IPS-20b (cell line): ENCODE measurements around the gene IRGQ.

Experiments
- H3K27ac ChIP-seq: one replicate; pipeline ENCODE4 v1.5.1; 2013; ENCODE audit warnings: low read length
- H3K27me3 ChIP-seq: 2 replicates; pipeline ENCODE4 v1.6.1; 2013; ENCODE audit warnings: mild to moderate bottlenecking, low read length, inconsistent platforms; ENCODE audit not compliant: insufficient read depth
- H3K36me3 ChIP-seq: 2 replicates; pipeline ENCODE4 v1.6.1; 2013; ENCODE audit warnings: low read depth, mild to moderate bottlenecking, inconsistent platforms, low read length, moderate library complexity; ENCODE audit not compliant: insufficient read depth
- H3K4me1 ChIP-seq: 2 replicates; pipeline ENCODE4 v1.6.1; 2013; ENCODE audit warnings: mild to moderate bottlenecking, control low read depth, inconsistent platforms, low read length, moderate library complexity; ENCODE audit not compliant: insufficient read depth
- H3K4me3 ChIP-seq: 2 replicates; pipeline ENCODE4 v1.5.1; 2013; ENCODE audit warnings: mild to moderate bottlenecking, low read length, inconsistent platforms
- H3K9ac ChIP-seq: 2 replicates; pipeline ENCODE4 v1.6.1; 2013; ENCODE audit warnings: low read depth, mild to moderate bottlenecking, inconsistent platforms, low read length, moderate library complexity
- H3K9me3 ChIP-seq: 2 replicates; pipeline ENCODE4 v1.6.1; 2013; ENCODE audit warnings: mild to moderate bottlenecking, low read depth, low read length, inconsistent platforms; ENCODE audit not compliant: insufficient read depth

IRGQ gene

GRCh38 chr19:43545276-43545675 lies 50.7 kb downstream of the IRGQ start:
- Histone ChIP-seq H3K27me3 (no peaks in the 10 kb centered on the region), H3K4me1 (no peaks in the 10 kb centered on the region), H3K4me3 (no peak overlapping the region), H3K9ac (no peak overlapping the region), H3K36me3 (peaks cover 58% of the 10 kb centered on the region; the same call in 1 of the 2 replicates), H3K27ac (no peak overlapping the region), H3K9me3 (no peaks in the 10 kb centered on the region)

DNA sequence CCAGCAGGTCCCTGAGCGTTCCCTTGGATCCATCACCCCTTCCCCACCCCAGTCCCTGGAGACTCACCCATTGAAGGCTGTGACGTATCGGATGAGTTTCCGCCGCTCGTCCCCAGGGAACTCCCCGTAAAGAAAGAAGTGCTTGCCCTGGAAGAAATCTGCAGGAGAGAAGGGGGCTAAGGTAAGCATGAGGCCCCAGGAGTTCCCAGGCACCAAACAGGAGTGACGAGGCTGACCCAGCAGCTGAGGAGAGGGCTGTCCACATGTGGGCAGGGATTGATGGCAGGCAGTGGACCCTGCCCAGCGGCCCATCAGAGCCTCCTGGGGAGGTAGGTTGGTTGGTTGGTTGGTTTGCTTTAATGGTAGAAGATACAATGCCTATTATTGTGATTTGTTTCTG lies 51.9 kb downstream of the IRGQ start:
- peaks cover 61% of the 10 kb centered on the region for H3K36me3 ChIP-seq
- H3K9ac ChIP-seq = no peak overlapping the region
- H3K4me1 ChIP-seq = no peaks in the 10 kb centered on the region

GRCh38 chr19:43541920-43542650 lies 53.8 kb downstream of the IRGQ start:
- peaks cover 76% of the 10 kb centered on the region for H3K36me3 ChIP-seq
- no peak overlapping the region for H3K9ac ChIP-seq
- H3K27me3 ChIP-seq = no peaks in the 10 kb centered on the region
- H3K9me3 ChIP-seq = peaks cover 15% of the 10 kb centered on the region; the same call in 1 of the 2 replicates
- H3K4me1 ChIP-seq = no peaks in the 10 kb centered on the region
- H3K27ac ChIP-seq = no peak overlapping the region
- no peak overlapping the region for H3K4me3 ChIP-seq

More for the DNA sequence above, 51.9 kb downstream of the IRGQ start:
- Histone ChIP-seq H3K27me3 (no peaks in the 10 kb centered on the region), H3K4me3 (no peak overlapping the region), H3K9me3 (peaks cover 5% of the 10 kb centered on the region; the same call in 1 of the 2 replicates), H3K27ac (no peak overlapping the region)

GRCh38 chr19:43540381-43540780 lies 55.6 kb downstream of the IRGQ start:
- no peak overlapping the region for H3K9ac ChIP-seq
- no peak overlapping the region for H3K27ac ChIP-seq
- H3K27me3 ChIP-seq = no peaks in the 10 kb centered on the region
- H3K4me1 ChIP-seq = 0 out of 2 replicates have a peak, but pooled peaks cover 4% of the 10 kb centered on the region
- peaks cover 15% of the 10 kb centered on the region; the same call in 1 of the 2 replicates for H3K9me3 ChIP-seq
- H3K36me3 ChIP-seq = peaks cover 74% of the 10 kb centered on the region
- no peak overlapping the region for H3K4me3 ChIP-seq

GRCh38 chr19:43538922-43539321 lies 57.0 kb downstream of the IRGQ start:
- H3K27ac ChIP-seq = no peak overlapping the region

DNA sequence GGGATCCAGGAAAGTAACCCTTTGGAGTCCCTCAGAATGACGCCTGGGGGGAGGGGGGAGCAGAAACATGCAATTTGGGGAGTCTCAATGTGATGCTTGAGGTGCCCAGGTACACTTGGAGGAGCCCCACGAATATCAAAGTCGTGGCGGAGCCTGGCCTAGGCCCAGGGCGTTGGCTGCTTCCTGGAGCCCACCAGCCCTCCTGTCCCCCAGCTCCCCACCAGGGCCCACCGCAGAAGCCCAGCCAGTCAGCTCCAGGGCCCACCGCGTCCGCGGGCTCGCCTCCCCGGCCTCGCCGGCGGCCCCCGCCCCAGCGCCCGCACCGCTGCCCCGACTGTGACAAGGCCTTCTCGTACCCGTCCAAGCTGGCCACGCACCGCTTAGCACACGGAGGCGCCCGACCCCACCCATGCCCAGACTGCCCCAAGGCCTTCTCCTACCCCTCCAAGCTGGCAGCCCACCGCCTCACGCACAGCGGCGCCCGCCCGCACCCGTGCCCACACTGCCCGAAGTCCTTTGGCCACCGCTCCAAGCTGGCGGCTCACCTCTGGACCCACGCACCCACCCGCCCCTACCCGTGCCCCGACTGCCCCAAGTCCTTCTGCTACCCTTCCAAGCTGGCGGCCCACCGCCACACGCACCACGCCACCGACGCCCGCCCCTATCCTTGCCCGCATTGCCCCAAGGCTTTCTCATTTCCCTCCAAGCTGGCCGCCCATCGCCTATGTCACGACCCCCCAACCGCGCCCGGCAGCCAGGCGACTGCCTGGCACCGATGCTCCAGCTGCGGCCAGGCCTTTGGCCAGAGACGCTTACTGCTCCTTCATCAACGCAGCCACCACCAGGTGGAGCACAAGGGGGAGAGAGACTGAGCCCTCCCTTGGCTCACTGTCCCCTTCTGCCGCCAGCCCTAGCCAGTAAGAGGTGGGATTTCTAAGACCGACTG lies 60.8 kb downstream of the IRGQ start:
- Histone ChIP-seq H3K9me3 (peaks cover 15% of the 10 kb centered on the region; the same call in 1 of the 2 replicates), H3K36me3 (peaks cover 27% of the 10 kb centered on the region), H3K9ac (peak overlapping the region; percentile 63; the same call in 1 of the 2 replicates), H3K27me3 (no peaks in the 10 kb centered on the region), H3K27ac (no peak overlapping the region), H3K4me1 (peaks cover 14% of the 10 kb centered on the region; the same call in 1 of the 2 replicates), H3K4me3 (peak overlapping the region; percentile 70; the same call in 1 of the 2 replicates)

More at GRCh38 chr19:43538922-43539321, 57.0 kb downstream of the IRGQ start:
- Histone ChIP-seq H3K36me3 (peaks cover 63% of the 10 kb centered on the region), H3K9ac (no peak overlapping the region), H3K4me1 (peaks cover 10% of the 10 kb centered on the region; the same call in 1 of the 2 replicates), H3K27me3 (no peaks in the 10 kb centered on the region), H3K9me3 (peaks cover 15% of the 10 kb centered on the region; the same call in 1 of the 2 replicates), H3K4me3 (no peak overlapping the region)
